ENCODE measurements around the gene SHISA9. TPM values are rescaled to one million over a fixed set of nuclear protein-coding genes. Genes with fewer than 3 reads are reported as not detected.

Gene SHISA9
- total RNA-seq, 3 donors from 2014 or later (not counting 1 experiment from before 2014, with no cell fraction given) = 0.05 TPM; not detected in 2

GRCh38 chr16:13100970-13101369 lies 199.6 kb downstream of the SHISA9 start:
- Histone ChIP-seq H3K4me3 (ENCODE audit: low read length) (no peak overlapping the region), H3K36me3 (ENCODE audit: control insufficient read depth, insufficient read depth, low read length) (no peaks in the 10 kb centered on the region), H3K27ac (ENCODE audit: low read length) (no peak overlapping the region), H3K4me1 (ENCODE audit: control insufficient read depth, insufficient read depth, low read length) (no peaks in the 10 kb centered on the region), H3K9me3 (ENCODE audit: control insufficient read depth, insufficient read depth, low read length) (no peaks in the 10 kb centered on the region), H3K27me3 (ENCODE audit: control insufficient read depth, insufficient read depth, low read length) (no peaks in the 10 kb centered on the region)
- Mint-ChIP-seq H3K4me1 (no peaks in the 10 kb centered on the region), H3K9me3 (peaks cover 3 to 5% of the 10 kb centered on the region in 2 donors), H3K27ac (no peak overlapping the region), H3K36me3 (no peaks in the 10 kb centered on the region), H3K27me3 (ENCODE audit: low read depth in 2 of 2) (no peaks in the 10 kb centered on the region), H3K4me3 (no peak overlapping the region)
- WGBS (ENCODE audit: insufficient coverage) = 77% methylated on average over 4 of the region's 6 CpGs
- intact Hi-C loops (cut with micrococcal nuclease) = no loop called here
- TF ChIP-seq CTCF (IDR thresholded peaks at IDR 0.05) = no peak
- DNase-seq (no peak), ATAC-seq (no peak)

GRCh38 chr16:13101828-13102227 lies 200.4 kb downstream of the SHISA9 start:
- Histone ChIP-seq H3K4me1 (ENCODE audit: control insufficient read depth, insufficient read depth, low read length) (no peaks in the 10 kb centered on the region), H3K36me3 (ENCODE audit: control insufficient read depth, insufficient read depth, low read length) (no peaks in the 10 kb centered on the region), H3K27me3 (ENCODE audit: control insufficient read depth, insufficient read depth, low read length) (no peaks in the 10 kb centered on the region), H3K9me3 (ENCODE audit: control insufficient read depth, insufficient read depth, low read length) (no peaks in the 10 kb centered on the region), H3K4me3 (ENCODE audit: low read length) (no peak overlapping the region), H3K27ac (ENCODE audit: low read length) (no peak overlapping the region)
- Mint-ChIP-seq H3K36me3 (no peaks in the 10 kb centered on the region), H3K4me1 (no peaks in the 10 kb centered on the region), H3K27ac (no peak overlapping the region), H3K9me3 (peaks cover 3 to 5% of the 10 kb centered on the region in 2 donors), H3K4me3 (no peak overlapping the region), H3K27me3 (ENCODE audit: low read depth in 2 of 2) (no peaks in the 10 kb centered on the region)
- WGBS (ENCODE audit: insufficient coverage) = 82% methylated on average over 3 of the region's 3 CpGs
- intact Hi-C loops (cut with micrococcal nuclease) = no loop called here
- DNase-seq (no peak), ATAC-seq (no peak)
- TF ChIP-seq CTCF (IDR thresholded peaks at IDR 0.05) = no peak

- intact Hi-C loops (cut with micrococcal nuclease) = no loop called here
- ATAC-seq (no peak), DNase-seq (no peak)
- no peaks in the 10 kb centered on the region for H3K27me3 Mint-ChIP-seq (ENCODE audit: low read depth in 2 of 2)
- no peaks in the 10 kb centered on the region for H3K9me3 ChIP-seq (ENCODE audit: control insufficient read depth, insufficient read depth, low read length)
- no peaks in the 10 kb centered on the region for H3K4me1 ChIP-seq (ENCODE audit: control insufficient read depth, insufficient read depth, low read length)
- 81% methylated on average over 5 of the region's 5 CpGs for WGBS (ENCODE audit: insufficient coverage)
- H3K4me3 Mint-ChIP-seq = no peak overlapping the region
- H3K27ac Mint-ChIP-seq = no peak overlapping the region
- H3K27me3 ChIP-seq (ENCODE audit: control insufficient read depth, insufficient read depth, low read length) = no peaks in the 10 kb centered on the region
- no peaks in the 10 kb centered on the region for H3K36me3 Mint-ChIP-seq
- no peaks in the 10 kb centered on the region for H3K36me3 ChIP-seq (ENCODE audit: control insufficient read depth, insufficient read depth, low read length)
- no peaks in the 10 kb centered on the region for H3K4me1 Mint-ChIP-seq
- no peak overlapping the region for H3K27ac ChIP-seq (ENCODE audit: low read length)
- H3K4me3 ChIP-seq (ENCODE audit: low read length) = no peak overlapping the region
- H3K9me3 Mint-ChIP-seq = peaks cover 3 to 7% of the 10 kb centered on the region in 2 donors
- TF ChIP-seq CTCF (IDR thresholded peaks at IDR 0.05) = no peak
Measured at GRCh38 chr16:13102401-13102800, 201.0 kb downstream of the SHISA9 start.

GRCh38 chr16:13103831-13104530 lies 202.6 kb downstream of the SHISA9 start:
- Mint-ChIP-seq H3K36me3 (no peaks in the 10 kb centered on the region), H3K9me3 (peaks cover 3 to 7% of the 10 kb centered on the region in 2 donors), H3K4me3 (no peak overlapping the region), H3K4me1 (no peaks in the 10 kb centered on the region), H3K27ac (no peak overlapping the region), H3K27me3 (ENCODE audit: low read depth in 2 of 2) (no peaks in the 10 kb centered on the region)
- WGBS (ENCODE audit: insufficient coverage) = 88% methylated on average over 6 of the region's 6 CpGs
- H3K4me1 ChIP-seq (ENCODE audit: control insufficient read depth, insufficient read depth, low read length) = no peaks in the 10 kb centered on the region
- no peaks in the 10 kb centered on the region for H3K9me3 ChIP-seq (ENCODE audit: control insufficient read depth, insufficient read depth, low read length)
- H3K27ac ChIP-seq (ENCODE audit: low read length) = no peak overlapping the region
- TF ChIP-seq CTCF (IDR thresholded peaks at IDR 0.05) = no peak
- intact Hi-C loops (cut with micrococcal nuclease) = no loop called here
- H3K27me3 ChIP-seq (ENCODE audit: control insufficient read depth, insufficient read depth, low read length) = no peaks in the 10 kb centered on the region
- no peaks in the 10 kb centered on the region for H3K36me3 ChIP-seq (ENCODE audit: control insufficient read depth, insufficient read depth, low read length)
- ATAC-seq = no peak
- no peak overlapping the region for H3K4me3 ChIP-seq (ENCODE audit: low read length)
- no peak for DNase-seq
